PC-9 (cell line): ENCODE results near the gene LRRC71. TPM values are rescaled to one million over a fixed set of nuclear protein-coding genes. Genes with fewer than 3 reads are reported as not detected.

Experiments used
- BruUV-seq: library from RNA; stranded (reverse); fragments of 400-500 nt; replicated peaks from 2 replicates; lab custom pipeline; 2021; lab: Mats Ljungman, UMichigan
- CTCF ChIA-PET: fragments of 300-600 bp; sonication (Branson Sonifier 250); formaldehyde crosslinking; loops from one replicate; lab custom pipeline; 2022; ENCODE audit warnings: antibody characterized with exemption; lab: Charles Lee
- POLR2A ChIA-PET: fragments of 300-600 bp; sonication (Branson Sonifier 250); formaldehyde crosslinking; loops from one replicate; lab custom pipeline; 2022; ENCODE audit warnings: antibody characterized with exemption; ENCODE audit not compliant: unreplicated experiment; lab: Charles Lee
- DNase-seq, 2 experiments: peaks; one replicate each; pipeline versions ENCODE4 v3.0.0 to v3.0.0-alpha.2; 2015 to 2022; ENCODE audit warnings: mixed read lengths in 1 of 2
- H2AFZ ChIP-seq: fragments of 200-600 bp; sonication (generic); 2 replicates; pipeline ENCODE4 v1.8.1; 2017; ENCODE audit warnings: antibody characterized with exemption
- H3F3A ChIP-seq: fragments of 200-600 bp; sonication (generic); 2 replicates; pipeline ENCODE4 v1.8.1; 2017; ENCODE audit warnings: antibody characterized with exemption, mild to moderate bottlenecking, low read depth; ENCODE audit not compliant: insufficient read depth
- H3K27ac ChIP-seq: fragments of 200-600 bp; sonication (generic); 2 replicates; pipeline ENCODE4 v1.6.1; 2016; ENCODE audit warnings: mixed run types
- H3K27me3 ChIP-seq: fragments of 200-600 bp; sonication (generic); 2 replicates; pipeline ENCODE4 v1.6.1; 2016; ENCODE audit warnings: low read depth, mixed run types; ENCODE audit not compliant: insufficient read depth
- H3K36me3 ChIP-seq: fragments of 200-600 bp; sonication (generic); 2 replicates; pipeline ENCODE4 v1.6.1; 2016; ENCODE audit warnings: low read depth, mixed run types
- H3K4me1 ChIP-seq: fragments of 200-600 bp; sonication (generic); replicated peaks from 2 replicates; pipeline ENCODE4 v1.6.1; 2016; ENCODE audit warnings: mixed run types; ENCODE audit not compliant: insufficient read depth
- H3K4me2 ChIP-seq: fragments of 200-600 bp; sonication (generic); 2 replicates; pipeline ENCODE4 v1.6.1; 2017; ENCODE audit warnings: mixed run types
- H3K4me3 ChIP-seq: fragments of 200-600 bp; sonication (generic); 2 replicates; pipeline ENCODE4 v1.6.1; 2016; ENCODE audit warnings: mixed run types
- H3K79me2 ChIP-seq: fragments of 200-600 bp; sonication (generic); 2 replicates; pipeline ENCODE4 v1.6.1; 2017; ENCODE audit warnings: low read depth, mixed run types
- H3K9me2 ChIP-seq: fragments of 200-600 bp; sonication (generic); 2 replicates; pipeline ENCODE4 v1.8.1; 2017; ENCODE audit warnings: mild to moderate bottlenecking; ENCODE audit not compliant: insufficient read depth
- H3K9me3 ChIP-seq: fragments of 200-600 bp; sonication (generic); 2 replicates; pipeline ENCODE4 v1.8.1; 2016; ENCODE audit warnings: low read depth; ENCODE audit not compliant: insufficient read depth
- H4K20me1 ChIP-seq: fragments of 200-600 bp; sonication (generic); 2 replicates; pipeline ENCODE4 v1.8.1; 2017; ENCODE audit not compliant: insufficient read depth
- CTCF ChIP-seq: fragments of 200-600 bp; sonication (generic); conservative IDR thresholded peaks from 2 replicates; pipeline ENCODE4 v1.6.1; 2017; ENCODE audit warnings: mixed run types, antibody characterized with exemption, mild to moderate bottlenecking, moderate library complexity
- EZH2 ChIP-seq: fragments of 200-600 bp; sonication (generic); IDR thresholded peaks from 2 replicates; pipeline ENCODE4 v1.8.0; 2017; ENCODE audit warnings: antibody characterized with exemption, low read depth
- intact Hi-C: fragments of 100-400 bp; cut with micrococcal nuclease; formaldehyde crosslinking; loops from one replicate; pipeline ENCODE4 v1.10.0; 2022; ENCODE audit not compliant: unreplicated experiment
- total RNA-seq: library from RNA; stranded (reverse); gene quantifications from 2 replicates; pipeline ENCODE4 v1.2.3, GENCODE V29; 2021

LRRC71 gene
- total RNA-seq, 1 experiment from 2014 or later, result not detected

DNA sequence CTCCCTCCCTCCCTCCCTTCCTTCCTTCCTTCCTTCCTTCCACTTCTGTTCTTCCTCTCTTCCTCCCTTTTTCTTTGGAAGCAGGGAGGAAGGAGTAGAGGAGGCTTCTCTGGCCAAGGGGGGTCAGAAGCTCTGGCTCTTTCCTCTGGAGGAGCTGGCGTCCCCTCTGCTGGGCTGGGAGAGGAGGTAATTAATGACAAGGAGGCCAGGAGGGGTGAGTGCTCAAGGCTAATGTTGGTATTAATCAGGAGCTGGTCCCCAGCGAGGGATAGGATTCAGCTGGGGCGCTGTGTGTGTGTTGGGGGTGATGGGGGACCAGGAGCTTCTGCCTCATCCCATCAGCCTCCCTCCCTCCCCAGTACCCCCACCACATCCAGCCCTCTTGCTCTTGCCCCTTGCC lies 33.1 kb upstream of the LRRC71 start:
- Histone ChIP-seq H3K4me2 (no peak overlapping the region), H4K20me1 (no peaks in the 10 kb centered on the region), H3K4me1 (no peaks in the 10 kb centered on the region), H3K36me3 (no peaks in the 10 kb centered on the region), H3K9me3 (no peaks in the 10 kb centered on the region), H3K79me2 (no peaks in the 10 kb centered on the region), H3K9me2 (no peaks in the 10 kb centered on the region), H3F3A (peaks cover 5% of the 10 kb centered on the region; the same call in 1 of the 2 replicates), H3K4me3 (no peak overlapping the region), H3K27ac (no peak overlapping the region), H2AFZ (no peak overlapping the region), H3K27me3 (peaks cover 32% of the 10 kb centered on the region)
- intact Hi-C loops, result no loop called here
- DNase-seq, result no peak
- TF ChIP-seq CTCF (no peak), EZH2 (no peak)
- BruUV-seq, result no TSS peak
- CTCF ChIA-PET, result interaction anchor here (0.6 kb wide), 1 partner anchor 198 kb away, joined by 16 read pairs; no protein-coding TSS in a partner anchor
- POLR2A ChIA-PET, result interaction anchor here (0.6 kb wide), 1 partner anchor 333 kb away, joined by 4 read pairs; no protein-coding TSS in a partner anchor

GRCh38 chr1:156887734-156888133 lies 32.7 kb upstream of the LRRC71 start:
- POLR2A ChIA-PET, result no interaction called here
- Histone ChIP-seq H2AFZ (no peak overlapping the region), H3K9me3 (no peaks in the 10 kb centered on the region), H3K9me2 (no peaks in the 10 kb centered on the region), H3K4me2 (no peak overlapping the region), H3K79me2 (no peaks in the 10 kb centered on the region), H3F3A (peaks cover 5% of the 10 kb centered on the region; the same call in 1 of the 2 replicates), H4K20me1 (no peaks in the 10 kb centered on the region), H3K27me3 (peaks cover 32% of the 10 kb centered on the region), H3K36me3 (no peaks in the 10 kb centered on the region), H3K4me3 (no peak overlapping the region), H3K27ac (no peak overlapping the region), H3K4me1 (no peaks in the 10 kb centered on the region)
- intact Hi-C loops, result no loop called here
- TF ChIP-seq EZH2, result no peak
- no peak for TF ChIP-seq CTCF
- DNase-seq, result no peak
- CTCF ChIA-PET, result interaction anchor here (0.6 to 0.9 kb wide), 2 partner anchors 162 to 199 kb away, joined by 3 to 16 read pairs; no protein-coding TSS in a partner anchor
- no TSS peak for BruUV-seq

DNA sequence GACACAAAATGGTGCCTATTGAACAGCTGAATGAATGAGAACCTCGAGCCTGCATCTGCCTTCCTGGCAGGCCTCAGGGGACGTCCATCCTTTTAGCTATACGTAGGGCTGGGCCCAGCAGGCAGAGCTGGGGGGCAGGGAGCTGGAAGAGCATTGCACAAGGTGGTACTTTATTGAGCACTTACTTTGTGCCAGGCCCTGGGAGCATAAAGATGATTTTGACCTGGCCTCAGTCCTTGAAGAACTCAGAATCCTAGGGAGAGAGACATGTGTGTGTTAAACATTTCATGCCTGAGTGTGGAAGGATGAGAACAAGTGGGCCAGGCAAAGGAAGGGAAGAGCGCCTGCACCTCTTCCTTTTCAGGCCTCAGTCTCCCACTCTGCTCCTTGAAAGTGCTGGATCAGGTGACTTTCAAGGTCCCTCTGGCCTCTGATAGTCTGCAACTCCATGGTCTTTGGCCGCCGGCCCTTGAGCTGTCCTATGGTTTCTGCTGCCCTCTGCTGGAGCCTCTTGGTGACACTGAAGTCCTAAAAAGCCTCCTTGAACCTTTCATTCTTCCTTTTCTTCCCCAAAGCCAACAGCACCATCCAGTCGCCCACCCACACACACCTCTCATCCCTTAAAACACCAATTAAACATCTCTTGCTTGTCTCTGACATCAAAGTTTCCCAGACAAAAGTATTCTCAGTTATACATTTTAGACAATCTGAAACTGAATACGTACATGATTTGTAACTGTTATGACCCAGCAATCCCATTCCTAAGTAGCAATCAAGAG lies 30.4 kb upstream of the LRRC71 start:
- H3K4me3 ChIP-seq, result no peak overlapping the region
- H3F3A ChIP-seq, result peaks cover 6% of the 10 kb centered on the region; the same call in 1 of the 2 replicates
- H4K20me1 ChIP-seq, result no peaks in the 10 kb centered on the region
- peak; percentile 91 for TF ChIP-seq CTCF
- TF ChIP-seq EZH2, result no peak
- intact Hi-C loops, result loop anchor here (1.0 to 10.0 kb wide), 6 partner anchors 93 to 267 kb away; no protein-coding TSS in a partner anchor
- no TSS peak for BruUV-seq
- H3K9me3 ChIP-seq, result no peaks in the 10 kb centered on the region
- POLR2A ChIA-PET, result interaction anchor here (0.8 kb wide), 1 partner anchor 1152 kb away, joined by 5 read pairs; no protein-coding TSS in a partner anchor
- no peaks in the 10 kb centered on the region for H3K79me2 ChIP-seq
- no peak overlapping the region for H2AFZ ChIP-seq
- peaks cover 18% of the 10 kb centered on the region for H3K27me3 ChIP-seq
- H3K27ac ChIP-seq, result no peak overlapping the region
- no peaks in the 10 kb centered on the region; the same call in 1 of the 2 replicates for H3K4me1 ChIP-seq
- peak; percentile 59 to 77 for DNase-seq
- no peaks in the 10 kb centered on the region for H3K36me3 ChIP-seq
- CTCF ChIA-PET, result interaction anchor here (0.6 to 2.7 kb wide), 9 partner anchors 9 to 262 kb away, joined by 3 to 11 read pairs (median 4); no protein-coding TSS in a partner anchor
- no peaks in the 10 kb centered on the region for H3K9me2 ChIP-seq
- no peak overlapping the region for H3K4me2 ChIP-seq
